KOPT-K1 (cell line): Measurements from ENCODE around the gene PCMT1.
"Not testable (repeated sequence)": the region's sequence is repeated elsewhere in the genome, so short reads cannot be mapped to it uniquely, and the experiment has no call there.

Source experiments
- H3K27ac ChIP-seq: fragments of 200-600 bp; sonication (generic); 2 replicates; pipeline ENCODE4 v1.5.1; 2016; ENCODE audit warnings: antibody characterized with exemption, mild to moderate bottlenecking, low read depth, low read length; ENCODE audit not compliant: poor library complexity, severe bottlenecking
- H3K36me3 ChIP-seq: fragments of 200-600 bp; sonication (generic); 2 replicates; pipeline ENCODE4 v1.5.1; 2017; ENCODE audit warnings: antibody characterized with exemption, mild to moderate bottlenecking, low read length, moderate library complexity; ENCODE audit not compliant: insufficient read depth
- H3K9me3 ChIP-seq: fragments of 200-600 bp; sonication (generic); 2 replicates; pipeline ENCODE4 v1.5.1; 2017; ENCODE audit warnings: antibody characterized with exemption, low read length, mild to moderate bottlenecking; ENCODE audit not compliant: insufficient read depth, poor library complexity, severe bottlenecking

Gene PCMT1

DNA sequence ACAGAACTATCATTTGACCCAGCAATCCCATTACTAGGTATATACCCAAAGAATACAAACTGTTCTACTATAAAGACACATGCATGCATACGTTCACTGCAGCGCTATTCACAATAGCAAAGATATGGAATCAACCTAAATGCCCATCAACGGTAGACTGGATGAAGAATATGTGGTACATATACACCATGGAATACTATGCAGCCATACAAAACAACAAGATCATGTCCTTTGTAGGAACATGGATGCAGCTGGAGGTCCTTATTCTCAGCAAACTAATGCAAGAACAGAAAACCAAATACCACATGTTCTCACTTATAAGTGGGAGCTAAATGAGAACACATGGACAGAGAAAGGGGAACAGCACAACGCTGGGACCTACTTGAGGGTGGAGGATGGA, 98.8 kb downstream of the PCMT1 start:
- not testable (repeated sequence) for H3K27ac ChIP-seq, H3K36me3 ChIP-seq, H3K9me3 ChIP-seq

DNA sequence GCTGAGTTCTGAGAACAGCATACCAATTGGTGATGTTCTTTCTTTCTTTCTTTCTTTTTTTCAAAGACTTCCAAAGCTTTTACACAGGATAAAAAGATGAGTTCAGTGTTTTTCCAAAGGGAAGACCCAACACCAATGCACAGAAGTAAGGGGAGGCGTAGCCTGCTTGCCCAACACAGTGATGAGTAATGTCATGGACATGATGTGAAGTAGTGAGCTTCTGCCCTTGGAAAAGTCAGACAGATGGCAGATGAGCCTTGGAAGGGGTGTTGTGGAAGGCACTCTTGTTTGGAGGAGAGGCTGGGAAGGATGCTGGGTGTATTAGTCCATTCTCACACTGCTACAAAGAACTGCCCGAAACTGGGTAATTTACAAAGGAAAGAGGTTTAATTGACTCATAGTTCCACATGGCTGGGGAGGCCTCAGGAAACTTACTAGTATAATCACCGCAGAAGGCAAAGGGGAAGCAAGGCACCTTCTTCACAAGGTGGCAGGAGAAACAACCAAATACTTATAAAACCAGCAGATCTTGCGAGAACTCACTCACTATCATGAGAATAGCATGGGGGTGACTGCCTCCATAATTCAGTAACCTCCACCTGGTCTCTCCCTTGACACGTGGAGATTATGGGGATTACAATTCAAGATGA, 102.0 kb downstream of the PCMT1 start:
- H3K9me3 ChIP-seq, result no peaks in the 10 kb centered on the region
- no peak overlapping the region for H3K27ac ChIP-seq

GRCh38 chr6:149852180-149852579, 102.6 kb downstream of the PCMT1 start:
- no peak overlapping the region for H3K27ac ChIP-seq

More for the DNA sequence above, 102.0 kb downstream of the PCMT1 start:
- H3K36me3 ChIP-seq, result no peaks in the 10 kb centered on the region; the same call in 1 of the 2 replicates

GRCh38 chr6:149852881-149853280, 103.3 kb downstream of the PCMT1 start:
- H3K9me3 ChIP-seq, result no peaks in the 10 kb centered on the region
- no peaks in the 10 kb centered on the region; the same call in 1 of the 2 replicates for H3K36me3 ChIP-seq
- H3K27ac ChIP-seq, result no peak overlapping the region

More at GRCh38 chr6:149852180-149852579, 102.6 kb downstream of the PCMT1 start:
- no peaks in the 10 kb centered on the region for H3K9me3 ChIP-seq
- no peaks in the 10 kb centered on the region; the same call in 1 of the 2 replicates for H3K36me3 ChIP-seq

GRCh38 chr6:149854017-149854416, 104.5 kb downstream of the PCMT1 start:
- not testable (repeated sequence) for H3K9me3 ChIP-seq, H3K27ac ChIP-seq, H3K36me3 ChIP-seq

GRCh38 chr6:149854532-149854931, 105.0 kb downstream of the PCMT1 start:
- no peak overlapping the region for H3K27ac ChIP-seq
- H3K9me3 ChIP-seq, result no peaks in the 10 kb centered on the region

GRCh38 chr6:149855040-149855654, 105.6 kb downstream of the PCMT1 start:
- Histone ChIP-seq H3K36me3 (no peaks in the 10 kb centered on the region; the same call in 1 of the 2 replicates), H3K27ac (no peak overlapping the region), H3K9me3 (no peaks in the 10 kb centered on the region)

More at GRCh38 chr6:149854532-149854931, 105.0 kb downstream of the PCMT1 start:
- H3K36me3 ChIP-seq, result no peaks in the 10 kb centered on the region; the same call in 1 of the 2 replicates

DNA sequence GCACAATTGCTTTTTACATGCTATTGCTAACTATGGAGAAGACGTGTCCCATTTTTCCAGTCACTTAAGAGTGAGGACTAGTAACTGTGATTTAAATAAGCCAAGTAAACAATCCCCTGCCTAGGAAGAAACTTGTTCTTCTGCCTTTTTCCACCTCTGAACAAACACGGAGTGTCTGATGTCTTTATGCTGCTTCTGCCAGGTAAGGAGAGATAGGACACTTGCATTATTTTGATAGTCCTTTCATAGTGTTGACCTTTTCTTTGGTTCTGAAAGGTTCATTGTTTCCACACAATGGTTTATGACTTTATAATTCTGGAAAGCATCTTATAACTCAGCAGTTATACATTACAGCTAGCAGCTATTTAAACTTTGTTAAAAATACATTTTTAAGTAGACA, 106.2 kb downstream of the PCMT1 start:
- Histone ChIP-seq H3K27ac (no peak overlapping the region), H3K36me3 (no peaks in the 10 kb centered on the region; the same call in 1 of the 2 replicates), H3K9me3 (no peaks in the 10 kb centered on the region)

- Histone ChIP-seq H3K9me3 (no peaks in the 10 kb centered on the region), H3K36me3 (no peaks in the 10 kb centered on the region), H3K27ac (no peak overlapping the region)
These were observed 106.9 kb downstream of the PCMT1 start for GRCh38 chr6:149856256-149856994.

DNA sequence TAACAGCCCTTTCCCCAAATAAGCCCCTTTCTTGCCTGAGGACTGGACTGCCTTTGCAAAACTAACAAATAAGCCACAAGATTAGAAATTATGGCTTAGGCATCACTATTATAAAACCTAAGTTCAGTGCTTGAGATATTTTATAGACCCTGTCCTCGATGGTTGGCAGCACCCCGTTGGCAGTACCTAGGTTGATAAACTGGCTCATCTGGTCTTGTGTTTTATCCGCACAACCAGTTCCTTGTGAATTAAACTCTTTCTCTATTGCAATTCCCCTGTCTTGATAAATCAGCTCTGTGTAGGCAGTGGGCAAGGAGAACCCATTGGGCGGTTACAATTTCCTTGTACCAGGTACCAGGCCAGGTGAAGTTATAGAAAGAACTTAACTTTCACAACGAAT, 108.0 kb downstream of the PCMT1 start:
- no peak overlapping the region for H3K27ac ChIP-seq
- no peaks in the 10 kb centered on the region for H3K36me3 ChIP-seq
- H3K9me3 ChIP-seq, result no peaks in the 10 kb centered on the region

- H3K36me3 ChIP-seq, result no peaks in the 10 kb centered on the region
- no peak overlapping the region for H3K27ac ChIP-seq
These were observed 109.8 kb downstream of the PCMT1 start for GRCh38 chr6:149859368-149859767.

GRCh38 chr6:149859938-149860337, 110.4 kb downstream of the PCMT1 start:
- Histone ChIP-seq H3K36me3 (no peaks in the 10 kb centered on the region), H3K27ac (no peak overlapping the region), H3K9me3 (no peaks in the 10 kb centered on the region)

More at GRCh38 chr6:149859368-149859767, 109.8 kb downstream of the PCMT1 start:
- no peaks in the 10 kb centered on the region for H3K9me3 ChIP-seq

- Histone ChIP-seq H3K36me3 (no peaks in the 10 kb centered on the region), H3K27ac (no peak overlapping the region), H3K9me3 (no peaks in the 10 kb centered on the region)
These were observed 110.9 kb downstream of the PCMT1 start for GRCh38 chr6:149860513-149860833.
